ENCODE measurements around the gene FXYD4. TPM values are rescaled to one million over a fixed set of nuclear protein-coding genes. Genes with fewer than 3 reads are reported as not detected.

Gene FXYD4
- polyA plus RNA-seq, 1 of the 3 experiments (the other 2 are of a cell fraction) = not detected

GRCh38 chr10:43343126-43343525 is 28.3 kb upstream of the FXYD4 start:
- no peak for TF ChIP-seq TAF1 (IDR thresholded peaks at IDR 0.05; ENCODE audit: borderline replicate concordance, low read depth, low read length)
- TF ChIP-seq USF1 (IDR thresholded peaks at IDR 0.05; ENCODE audit: borderline replicate concordance, low read depth) = no peak
- TF ChIP-seq REST (IDR thresholded peaks at IDR 0.05; ENCODE audit: low read depth, low read length) = no peak
- TF ChIP-seq YY1 (IDR thresholded peaks at IDR 0.05; ENCODE audit: low read depth) = no peak
- no peak for TF ChIP-seq RFX5 (IDR thresholded peaks at IDR 0.05; ENCODE audit: low read length)
- no peak for TF ChIP-seq RAD21 (IDR thresholded peaks at IDR 0.05; ENCODE audit: low read length)
- TF ChIP-seq IRF3 (IDR thresholded peaks at IDR 0.05; ENCODE audit: low read depth, low read length) = no peak
- whole genome bisulfite sequencing (ENCODE audit: low lambda C conversion rate) = 91% methylated on average over 15 of the region's 15 CpGs
- Histone ChIP-seq H3K36me3 (replicated peaks in 1 of 2; ENCODE audit: control insufficient read depth in 1 of 2, insufficient read depth in 2 of 2, low read length in 1 of 2) (no peaks in the 10 kb centered on the region), H3K9me3 (no peaks in the 10 kb centered on the region), H3K9me2 (no peaks in the 10 kb centered on the region), H2AFZ (ENCODE audit: low read depth) (no peak overlapping the region), H3F3A (replicated peaks; ENCODE audit: insufficient read depth) (no peaks in the 10 kb centered on the region), H4K20me1 (ENCODE audit: insufficient read depth) (no peaks in the 10 kb centered on the region), H3K79me2 (ENCODE audit: insufficient read depth) (no peaks in the 10 kb centered on the region), H3K27ac (ENCODE audit: low read depth in 2 of 2, low read length in 1 of 2) (no peak overlapping the region), H3K4me3 (ENCODE audit: low read depth in 2 of 2, low read length in 1 of 2) (no peak overlapping the region), H3K27me3 (ENCODE audit: insufficient read depth) (no peaks in the 10 kb centered on the region), H3K4me1 (ENCODE audit: control insufficient read depth in 1 of 2, insufficient read depth in 2 of 2, low read depth in 1 of 2, low read length in 1 of 2) (no peaks in the 10 kb centered on the region; a peak in 1 of 4 replicates), H3K9ac (no peak overlapping the region), H3K4me2 (no peak overlapping the region)
- ChIA-PET CTCF (no interaction called here), POLR2A (no interaction called here)
- DNase-seq = no peak

- no peak overlapping the region for H3K4me2 ChIP-seq
- no peaks in the 10 kb centered on the region for H3K27me3 ChIP-seq (ENCODE audit: insufficient read depth)
- H3K4me1 ChIP-seq (ENCODE audit: control insufficient read depth in 1 of 2, insufficient read depth in 2 of 2, low read depth in 1 of 2, low read length in 1 of 2) = peaks cover 0 to 5% of the 10 kb centered on the region in 2 experiments; a peak in 1 of 4 replicates
- H3K9ac ChIP-seq = no peak overlapping the region
- no peak overlapping the region for H2AFZ ChIP-seq (ENCODE audit: low read depth)
- no peaks in the 10 kb centered on the region for H3F3A ChIP-seq (replicated peaks; ENCODE audit: insufficient read depth)
- no peak overlapping the region for H3K4me3 ChIP-seq (ENCODE audit: low read depth in 2 of 2, low read length in 1 of 2)
- H4K20me1 ChIP-seq (ENCODE audit: insufficient read depth) = no peaks in the 10 kb centered on the region
- H3K79me2 ChIP-seq (ENCODE audit: insufficient read depth) = no peaks in the 10 kb centered on the region
- ChIA-PET POLR2A (no interaction called here), CTCF (no interaction called here)
- 59% methylated on average over 6 of the region's 8 CpGs for WGBS (ENCODE audit: low lambda C conversion rate)
- H3K9me3 ChIP-seq = no peaks in the 10 kb centered on the region
- H3K27ac ChIP-seq (ENCODE audit: low read depth in 2 of 2, low read length in 1 of 2) = no peak overlapping the region
- DNase-seq = no peak
- no peaks in the 10 kb centered on the region for H3K9me2 ChIP-seq
- H3K36me3 ChIP-seq (replicated peaks in 1 of 2; ENCODE audit: control insufficient read depth in 1 of 2, insufficient read depth in 2 of 2, low read length in 1 of 2) = no peaks in the 10 kb centered on the region
- TF ChIP-seq REST (IDR thresholded peaks at IDR 0.05; ENCODE audit: low read depth, low read length) = no peak
- TF ChIP-seq JUND (IDR thresholded peaks at IDR 0.05) = no peak
- TF ChIP-seq ZBTB33 (IDR thresholded peaks at IDR 0.05; ENCODE audit: borderline replicate concordance, low read depth) = no peak
- no peak for TF ChIP-seq USF2 (IDR thresholded peaks at IDR 0.05; ENCODE audit: borderline replicate concordance, low read depth, low read length)
- no peak for TF ChIP-seq SIN3A (IDR thresholded peaks at IDR 0.05; ENCODE audit: borderline replicate concordance, low read depth, low read length)
- TF ChIP-seq FOXJ3 (CRISPR knock-in tag; IDR thresholded peaks at IDR 0.05) = no peak
- no peak for TF ChIP-seq NRF1 (IDR thresholded peaks at IDR 0.05; ENCODE audit: low read depth, low read length)
- TF ChIP-seq ELF1 (IDR thresholded peaks at IDR 0.05) = no peak
- TF ChIP-seq FOSL2 (IDR thresholded peaks at IDR 0.05; ENCODE audit: borderline replicate concordance, low read depth) = no peak
Observed at GRCh38 chr10:43344051-43344450, 27.4 kb upstream of the FXYD4 start.
